B cell (primary cell): ENCODE data around the gene CUL1. TPM values are rescaled to one million over a fixed set of nuclear protein-coding genes. Genes with fewer than 3 reads are reported as not detected.

ENCODE experiments used
- ATAC-seq: fragments of 200-7000 bp; cut with Tn5 transposase; one replicate; pipeline ENCODE4 v1.10.0; 2021; ENCODE audit warnings: low read depth, mild to moderate bottlenecking, moderate number of reproducible peaks, moderate library complexity
- CTCF ChIA-PET: fragments of 350-600 bp; sonication (Branson Sonifier 250); formaldehyde crosslinking; loops from one replicate; lab custom pipeline; 2021; ENCODE audit warnings: antibody characterized with exemption, inconsistent platforms; lab: Charles Lee
- POLR2A ChIA-PET: fragments of 350-600 bp; sonication (Branson Sonifier 250); formaldehyde crosslinking; loops from one replicate; lab custom pipeline; 2021; ENCODE audit warnings: antibody characterized with exemption; lab: Charles Lee
- DNase-seq: peaks from one replicate; pipeline ENCODE4 v3.0.0; 2013
- H2AFZ ChIP-seq: 2 replicates; pipeline ENCODE4 v1.6.1; 2012; ENCODE audit warnings: mild to moderate bottlenecking, low read depth, low read length; ENCODE audit not compliant: insufficient read depth, poor library complexity, severe bottlenecking
- H3K27ac ChIP-seq, 2 donors: 1 replicate in 1 of 2; 2 replicates in 1 of 2; pipeline ENCODE4 v1.5.1; 2012 to 2013; ENCODE audit warnings: low read length in 2 of 2, mild to moderate bottlenecking in 2 of 2, moderate library complexity in 1 of 2
- H3K27me3 ChIP-seq, 4 experiments: fragments of 200-600 bp in 1 of 4; sonication (generic) in 1 of 4; replicated peaks in 1 of 4; 1 replicate in 2 of 4; 2 replicates in 2 of 4; pipeline versions ENCODE4 v1.6.1 to v1.7.0; 2013 to 2016; ENCODE audit warnings: low read length in 3 of 4, mild to moderate bottlenecking in 2 of 4, mixed read lengths in 1 of 4, moderate library complexity in 1 of 4; ENCODE audit not compliant: insufficient read depth in 4 of 4, control insufficient read depth in 3 of 4; ENCODE audit errors: control extremely low read depth in 1 of 4
- H3K36me3 ChIP-seq, 2 experiments: replicated peaks in 1 of 2; 1 replicate in 1 of 2; 2 replicates in 1 of 2; pipeline versions ENCODE4 v1.6.1 to v1.7.1; 2013; ENCODE audit warnings: low read length in 1 of 2; ENCODE audit not compliant: insufficient read depth in 2 of 2, control insufficient read depth in 1 of 2; ENCODE audit errors: control extremely low read depth in 1 of 2, extremely low read depth in 1 of 2
- H3K4me1 ChIP-seq, 2 donors: fragments of 200-600 bp in 1 of 2; sonication (generic) in 1 of 2; 1 replicate in 1 of 2; 2 replicates in 1 of 2; pipeline versions ENCODE4 v1.5.1 to v1.6.1; 2013 to 2017; ENCODE audit warnings: low read length in 2 of 2; ENCODE audit not compliant: control insufficient read depth in 2 of 2, insufficient read depth in 2 of 2
- H3K4me2 ChIP-seq: replicated peaks from 2 replicates; pipeline ENCODE3; 2012; ENCODE audit warnings: mild to moderate bottlenecking, low read depth, low read length; ENCODE audit not compliant: poor library complexity, severe bottlenecking
- H3K4me3 ChIP-seq, 5 experiments: fragments of 200-600 bp in 1 of 5; sonication (generic) in 1 of 5; 1 replicate in 3 of 5; 2 replicates in 2 of 5; pipeline versions ENCODE4 v1.5.1 to v1.7.0; 2011 to 2016; ENCODE audit warnings: low read length in 4 of 5, mild to moderate bottlenecking in 4 of 5, low read depth in 2 of 5, control low read depth in 1 of 5, moderate library complexity in 1 of 5; ENCODE audit not compliant: insufficient read depth in 1 of 5; ENCODE audit errors: control extremely low read depth in 1 of 5, extremely low read depth in 1 of 5
- H3K79me2 ChIP-seq: fragments of 200-600 bp; sonication (generic); one replicate; pipeline ENCODE4 v1.6.0; 2016; ENCODE audit warnings: low read length; ENCODE audit not compliant: control insufficient read depth, insufficient read depth
- H3K9ac ChIP-seq: fragments of 200-600 bp; sonication (generic); 2 replicates; pipeline ENCODE4 v1.6.1; 2017; ENCODE audit warnings: mild to moderate bottlenecking, low read length, moderate library complexity
- H3K9me3 ChIP-seq, 3 donors: one replicate each; pipeline versions ENCODE4 v1.6.1 to v1.7.1; 2013; ENCODE audit warnings: low read length in 2 of 3; ENCODE audit not compliant: control insufficient read depth in 2 of 3, insufficient read depth in 1 of 3; ENCODE audit errors: control extremely low read depth in 1 of 3
- H4K20me1 ChIP-seq: 2 replicates; pipeline ENCODE4 v1.6.0; 2012; ENCODE audit warnings: mild to moderate bottlenecking, low read length; ENCODE audit not compliant: insufficient read depth, control insufficient read depth, poor library complexity, severe bottlenecking
- H3K27ac Mint-ChIP-seq: one replicate; pipeline ENCODE4 v1.8.0; 2021; ENCODE audit warnings: mixed read lengths
- H3K27me3 Mint-ChIP-seq: one replicate; pipeline ENCODE4 v1.8.0; 2021; ENCODE audit warnings: mixed read lengths
- H3K4me1 Mint-ChIP-seq: one replicate; pipeline ENCODE4 v1.8.0; 2021; ENCODE audit warnings: mixed read lengths
- H3K4me3 Mint-ChIP-seq: one replicate; pipeline ENCODE4 v1.8.0; 2021; ENCODE audit warnings: mixed read lengths
- H3K9me3 Mint-ChIP-seq: one replicate; pipeline ENCODE4 v1.8.0; 2022; ENCODE audit warnings: mixed read lengths; ENCODE audit not compliant: insufficient read depth
- EZH2 ChIP-seq: IDR thresholded peaks from 2 replicates; pipeline ENCODE4 v1.6.1; 2012; ENCODE audit warnings: borderline replicate concordance, low read depth, mild to moderate bottlenecking, moderate library complexity, low read length; ENCODE audit not compliant: insufficient read depth, poor library complexity, severe bottlenecking
- whole genome bisulfite sequencing: methylation state at CpG from one replicate; pipeline ENCODE4 v1.1.5; 2013; ENCODE audit warnings: missing lambda C conversion rate; ENCODE audit not compliant: insufficient coverage; 5-methylcytosine and 5-hydroxymethylcytosine counted together
- intact Hi-C: fragments of 100-400 bp; cut with micrococcal nuclease; formaldehyde crosslinking; loops from one replicate; pipeline ENCODE4 v1.10.0; 2022
- polyA plus RNA-seq: library from polyadenylated mRNA; depleted of rRNA; stranded (reverse); fragments of >200 nt; gene quantifications from 2 replicates; pipeline ENCODE4 v1.2.3, GENCODE V29; 2012
- total RNA-seq, 2 donors: library from RNA; stranded (reverse); fragments of 120-200 nt in 1 of 2; gene quantifications; 1 replicate in 1 of 2; 2 replicates in 1 of 2; pipeline versions ENCODE4 v1.2.3 to v1.2.4, GENCODE V29; 2013 to 2022
- TF ChIP-seq, protein P1 (sequence below): fragments of 200-600 bp; IDR thresholded peaks from one replicate; pipeline ENCODE4 v1.8.0; 2022; ENCODE audit warnings: antibody characterized with exemption, mild to moderate bottlenecking

The CUL1 gene
- total and polyA plus RNA-seq, 2 donors (not counting 1 experiment from before 2014, with no cell fraction given) = 26.9 to 51.1 TPM

DNA sequence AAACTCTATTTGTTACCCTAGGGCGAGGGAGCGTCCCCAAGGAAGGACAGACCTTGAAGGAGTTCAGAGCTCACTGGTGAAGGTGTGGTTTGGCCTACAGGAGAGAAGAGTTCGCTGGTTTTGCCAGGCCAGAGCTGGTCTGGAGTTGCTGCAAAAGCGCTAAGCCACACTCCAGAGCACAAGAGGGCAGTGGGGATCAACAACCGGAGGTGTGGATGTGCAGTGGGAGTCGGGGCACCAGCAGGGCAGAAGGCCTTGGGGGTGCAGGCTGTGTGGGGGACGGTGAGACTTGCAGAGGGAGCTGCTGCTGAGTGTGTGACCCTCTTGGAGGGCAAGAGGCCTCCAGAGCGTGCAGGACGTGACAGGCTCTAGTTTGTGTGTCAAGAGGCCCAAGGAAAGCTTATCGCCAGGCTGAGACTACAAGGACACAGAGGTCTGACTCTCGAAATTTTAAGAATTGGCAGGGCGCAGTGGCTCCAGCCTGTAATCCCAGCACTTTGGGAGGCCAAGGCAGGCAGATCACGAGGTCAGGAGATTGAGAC lies 14.3 kb upstream of the CUL1 start:
- H3K4me3 ChIP-seq = no peak overlapping the region
- H3K27ac ChIP-seq = no peak overlapping the region
- peaks cover 6% of the 10 kb centered on the region for H3K27me3 Mint-ChIP-seq
- no peaks in the 10 kb centered on the region for H4K20me1 ChIP-seq
- H3K9ac ChIP-seq = no peak overlapping the region
- ChIA-PET CTCF (no interaction called here), POLR2A (no interaction called here)
- 93% methylated on average over 13 of the region's 13 CpGs for WGBS
- peaks cover 3% of the 10 kb centered on the region for H3K9me3 Mint-ChIP-seq
- no peak overlapping the region for H2AFZ ChIP-seq
- H3K4me2 ChIP-seq = no peak overlapping the region
- no peaks in the 10 kb centered on the region for H3K9me3 ChIP-seq
- intact Hi-C loops = no loop called here
- H3K27ac Mint-ChIP-seq = no peak overlapping the region
- ATAC-seq = no peak
- no peaks in the 10 kb centered on the region for H3K4me1 Mint-ChIP-seq
- no peaks in the 10 kb centered on the region for H3K27me3 ChIP-seq
- no peaks in the 10 kb centered on the region for H3K4me1 ChIP-seq
- H3K4me3 Mint-ChIP-seq = no peak overlapping the region
- H3K79me2 ChIP-seq = no peaks in the 10 kb centered on the region
- H3K36me3 ChIP-seq = no peaks in the 10 kb centered on the region
- TF ChIP-seq EZH2 = no peak
- TF ChIP-seq, protein P1, sequence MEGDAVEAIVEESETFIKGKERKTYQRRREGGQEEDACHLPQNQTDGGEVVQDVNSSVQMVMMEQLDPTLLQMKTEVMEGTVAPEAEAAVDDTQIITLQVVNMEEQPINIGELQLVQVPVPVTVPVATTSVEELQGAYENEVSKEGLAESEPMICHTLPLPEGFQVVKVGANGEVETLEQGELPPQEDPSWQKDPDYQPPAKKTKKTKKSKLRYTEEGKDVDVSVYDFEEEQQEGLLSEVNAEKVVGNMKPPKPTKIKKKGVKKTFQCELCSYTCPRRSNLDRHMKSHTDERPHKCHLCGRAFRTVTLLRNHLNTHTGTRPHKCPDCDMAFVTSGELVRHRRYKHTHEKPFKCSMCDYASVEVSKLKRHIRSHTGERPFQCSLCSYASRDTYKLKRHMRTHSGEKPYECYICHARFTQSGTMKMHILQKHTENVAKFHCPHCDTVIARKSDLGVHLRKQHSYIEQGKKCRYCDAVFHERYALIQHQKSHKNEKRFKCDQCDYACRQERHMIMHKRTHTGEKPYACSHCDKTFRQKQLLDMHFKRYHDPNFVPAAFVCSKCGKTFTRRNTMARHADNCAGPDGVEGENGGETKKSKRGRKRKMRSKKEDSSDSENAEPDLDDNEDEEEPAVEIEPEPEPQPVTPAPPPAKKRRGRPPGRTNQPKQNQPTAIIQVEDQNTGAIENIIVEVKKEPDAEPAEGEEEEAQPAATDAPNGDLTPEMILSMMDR = no peak
- DNase-seq = no peak

DNA sequence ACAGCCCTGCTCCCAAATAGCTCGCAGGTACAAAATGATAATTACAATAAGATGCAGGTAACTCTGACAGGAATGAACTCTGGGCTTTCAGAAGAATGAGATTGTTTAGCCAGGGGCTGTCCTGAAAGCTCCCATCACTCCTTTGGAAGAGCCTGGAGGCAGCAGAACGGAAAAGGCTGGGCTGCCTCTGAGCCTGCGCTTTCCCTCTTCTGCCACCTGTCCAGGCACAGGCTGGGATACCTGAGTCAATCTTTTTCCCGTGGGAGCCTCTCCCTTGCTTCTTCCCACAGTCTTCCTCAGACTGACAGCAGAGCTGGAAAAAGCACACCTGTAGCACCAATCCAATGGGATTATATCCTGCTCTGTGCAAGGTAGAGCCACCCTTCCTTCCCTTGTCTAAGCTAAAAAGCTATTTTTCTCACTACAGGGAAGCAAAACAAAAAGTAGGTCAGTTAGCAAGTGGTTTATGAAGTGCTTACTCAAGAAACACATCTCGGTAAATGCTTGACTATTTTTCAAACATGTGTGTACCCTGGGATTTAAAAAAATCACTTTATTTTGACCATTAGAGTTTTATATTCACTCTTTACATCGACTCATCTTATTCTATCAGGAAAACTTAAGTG lies 12.3 kb upstream of the CUL1 start:
- Mint-ChIP-seq H3K4me1 (no peaks in the 10 kb centered on the region), H3K27me3 (peaks cover 5% of the 10 kb centered on the region), H3K9me3 (peaks cover 3% of the 10 kb centered on the region), H3K4me3 (no peak overlapping the region), H3K27ac (no peak overlapping the region)
- Histone ChIP-seq H3K27ac (no peak overlapping the region), H3K4me2 (no peak overlapping the region), H3K4me3 (no peak overlapping the region), H3K79me2 (no peaks in the 10 kb centered on the region), H3K4me1 (no peaks in the 10 kb centered on the region), H3K9ac (no peak overlapping the region), H3K36me3 (no peaks in the 10 kb centered on the region), H3K9me3 (no peaks in the 10 kb centered on the region), H2AFZ (no peak overlapping the region), H4K20me1 (no peaks in the 10 kb centered on the region), H3K27me3 (no peaks in the 10 kb centered on the region)
- ChIA-PET POLR2A (no interaction called here), CTCF (no interaction called here)
- intact Hi-C loops = no loop called here
- TF ChIP-seq, protein P1 = no peak
- TF ChIP-seq EZH2 = no peak
- no peak for DNase-seq
- ATAC-seq = no peak
- 93% methylated on average over 4 of the region's 6 CpGs for WGBS
